ENCODE measurements around the gene SIRPD.
A peak's percentile ranks its signal among the peaks of the same experiment; 100 is the strongest.
"Not testable (repeated sequence)": the region's sequence is repeated elsewhere in the genome, so short reads cannot be mapped to it uniquely, and the experiment has no call there.

The SIRPD gene

DNA sequence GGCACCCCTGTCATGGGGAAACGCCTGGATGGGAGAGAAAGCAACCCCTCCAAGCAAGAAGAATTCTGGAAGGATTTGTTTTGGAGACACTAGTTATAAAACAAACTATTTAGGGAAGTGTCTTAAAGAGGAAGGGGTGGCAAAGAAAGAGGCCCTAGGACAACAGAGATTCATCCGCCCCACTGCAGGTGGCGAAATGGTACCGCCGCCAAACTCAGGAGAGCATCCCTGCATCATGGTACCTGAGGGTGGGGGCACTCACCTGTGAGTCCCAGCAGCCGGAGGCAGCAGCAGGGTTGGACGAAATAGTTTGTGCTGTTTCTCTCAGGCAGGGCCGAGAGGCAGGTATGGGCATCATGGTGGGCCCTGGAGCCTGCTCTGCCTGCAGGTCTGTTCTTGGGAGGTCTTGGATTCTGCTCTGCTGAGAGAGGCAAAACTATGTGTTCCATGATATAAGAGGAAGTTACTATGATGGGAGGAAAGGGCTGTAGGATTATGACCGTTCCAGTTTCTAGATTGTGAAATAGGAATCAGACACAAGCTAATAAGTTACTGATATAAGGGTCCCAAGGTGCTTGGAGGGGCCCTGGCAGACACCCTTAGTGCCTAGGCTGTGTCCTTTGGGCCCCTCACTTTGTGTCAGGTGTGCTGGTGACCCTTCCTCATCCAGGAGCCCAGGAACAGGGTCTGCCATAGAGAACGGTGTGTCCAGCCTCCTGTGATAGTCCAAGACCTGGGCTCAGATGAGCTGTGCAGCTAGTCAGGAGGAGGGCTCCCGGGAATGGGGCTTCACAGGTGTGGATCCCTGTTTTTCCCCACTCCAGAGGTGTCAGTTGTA, 20.4 kb downstream of the SIRPD start:
- DNase-seq: no peak
- ATAC-seq: no peak

DNA sequence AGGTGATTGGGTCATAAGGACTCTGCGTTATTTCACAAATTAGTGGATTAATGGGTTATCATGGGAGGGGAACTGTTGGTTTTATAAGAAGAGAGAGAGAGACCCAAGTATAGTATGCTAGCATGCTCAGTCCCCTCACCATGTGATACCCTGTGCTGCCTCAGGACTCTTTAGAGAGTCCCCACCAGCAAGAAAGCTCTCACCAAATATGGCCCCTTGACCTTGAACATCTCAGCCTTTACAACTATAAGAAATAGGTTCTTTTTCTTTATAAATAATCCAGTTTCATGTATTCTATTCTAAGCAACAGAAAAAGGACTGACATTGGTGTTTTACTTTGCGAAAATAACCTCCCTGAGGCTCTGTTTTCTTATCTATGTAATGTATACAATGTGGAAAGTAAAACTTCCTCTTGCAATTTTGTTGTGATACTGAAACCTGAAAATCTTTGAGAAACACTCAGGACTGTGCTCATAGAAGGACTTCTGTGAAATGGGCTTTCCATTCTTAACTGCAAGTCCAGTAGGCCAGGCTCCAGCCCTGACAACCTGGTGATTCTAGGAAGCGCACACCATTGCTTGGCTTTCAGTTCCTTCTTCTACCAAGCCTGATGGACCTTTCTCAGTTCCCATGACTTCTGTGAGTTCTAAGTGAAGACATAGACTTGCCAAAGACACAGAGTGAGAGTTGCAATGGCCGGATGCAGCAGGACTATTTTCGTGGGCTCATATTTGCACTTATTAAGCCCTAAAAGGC, 21.9 kb downstream of the SIRPD start:
- ATAC-seq: no peak
- DNase-seq: no peak

DNA sequence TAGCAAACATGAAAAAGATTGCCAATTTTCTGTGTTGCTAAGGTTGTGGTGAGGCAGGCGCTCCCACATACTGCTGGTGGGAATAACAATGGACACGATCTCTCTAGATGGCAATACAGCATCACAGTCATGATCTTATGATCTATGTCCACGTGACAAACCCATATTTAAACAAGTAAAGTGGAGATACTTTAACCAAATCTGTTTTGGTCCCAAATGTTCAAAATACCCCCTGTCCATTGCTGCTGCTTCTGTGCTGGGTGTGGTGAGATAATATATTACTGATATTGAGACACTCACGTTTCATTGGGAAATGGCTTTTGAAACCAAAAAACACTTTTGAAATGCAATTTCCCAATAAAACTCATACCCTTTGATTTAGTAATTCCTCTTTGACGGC, 23.0 kb downstream of the SIRPD start:
- ATAC-seq (no peak), DNase-seq (no peak)

DNA sequence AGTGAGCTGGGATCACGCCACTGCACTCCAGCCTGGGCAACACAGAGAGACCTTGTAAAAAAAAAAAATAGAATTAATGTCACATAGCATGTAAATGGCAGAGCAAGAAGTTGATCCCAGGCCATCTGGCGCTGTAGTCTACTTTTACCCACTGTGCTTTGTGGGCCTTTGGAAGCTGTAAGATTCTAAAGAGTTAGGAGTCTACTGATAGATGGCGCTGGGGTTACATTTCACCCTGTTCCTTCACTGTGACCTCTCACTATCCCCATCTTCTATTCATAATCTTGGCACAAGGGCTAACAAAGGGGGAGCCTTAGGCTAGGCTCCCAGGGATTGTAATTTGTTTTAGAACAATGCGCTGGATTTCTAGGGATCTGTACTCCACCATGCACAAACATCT, 24.4 kb downstream of the SIRPD start:
- ATAC-seq: no peak
- no peak for DNase-seq

DNA sequence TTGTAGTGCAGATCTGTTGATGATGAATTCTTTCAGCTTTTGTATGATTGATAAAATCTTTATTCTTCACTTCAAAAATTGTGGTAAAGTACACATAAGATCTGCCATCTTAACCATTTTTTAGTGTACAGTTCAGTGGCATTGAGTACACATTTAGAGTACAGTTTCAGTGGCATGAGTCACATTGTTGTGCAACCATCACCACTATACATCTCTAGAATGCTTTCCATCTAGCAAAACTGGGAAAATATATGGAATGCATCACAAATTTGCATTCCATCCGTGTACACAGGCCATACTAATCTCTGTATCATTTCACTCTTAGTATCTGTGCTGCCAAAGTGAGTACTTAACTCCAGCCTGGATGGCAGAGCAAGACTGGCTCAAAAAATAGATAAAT, 28.7 kb downstream of the SIRPD start:
- DNase-seq (no peak), ATAC-seq (no peak)

DNA sequence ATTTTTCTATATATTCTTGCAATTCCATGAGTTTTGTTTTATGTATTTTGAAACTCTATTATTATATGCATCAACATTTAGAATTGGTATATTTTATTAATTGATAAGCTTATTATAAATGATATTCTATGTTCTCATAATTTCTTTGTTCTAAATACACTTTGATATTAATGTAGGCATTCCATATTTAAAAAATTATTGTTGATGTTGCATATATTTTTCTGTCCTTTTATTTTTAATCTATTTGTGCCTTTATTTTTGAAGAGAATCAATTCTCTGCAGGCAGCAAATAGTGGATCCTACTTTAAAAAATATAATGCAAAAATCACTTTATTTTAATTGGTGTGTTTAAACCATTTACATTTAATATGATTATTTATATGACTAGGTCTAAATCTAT, 29.6 kb downstream of the SIRPD start:
- no peak for DNase-seq
- no peak for ATAC-seq

DNA sequence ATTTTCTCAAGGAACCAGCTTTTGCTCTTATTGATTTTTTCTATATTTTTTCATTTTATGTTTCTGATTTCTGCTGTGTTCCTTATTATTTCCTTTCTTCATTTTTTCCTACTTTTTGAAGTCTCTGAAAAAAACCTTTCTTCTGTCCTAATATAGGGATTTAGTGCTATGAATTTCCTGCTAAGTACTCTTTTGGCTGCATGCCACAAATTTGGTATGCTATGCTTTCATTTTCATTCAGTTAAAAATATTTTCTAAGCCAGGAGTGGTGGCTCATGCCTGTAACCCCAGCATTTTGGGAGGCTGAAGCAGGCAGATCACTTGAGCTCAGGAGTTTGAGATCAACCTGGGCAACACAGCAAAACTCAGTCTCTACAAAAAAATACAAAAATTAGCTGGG, 30.6 kb downstream of the SIRPD start:
- ATAC-seq: no peak
- no peak for DNase-seq

DNA sequence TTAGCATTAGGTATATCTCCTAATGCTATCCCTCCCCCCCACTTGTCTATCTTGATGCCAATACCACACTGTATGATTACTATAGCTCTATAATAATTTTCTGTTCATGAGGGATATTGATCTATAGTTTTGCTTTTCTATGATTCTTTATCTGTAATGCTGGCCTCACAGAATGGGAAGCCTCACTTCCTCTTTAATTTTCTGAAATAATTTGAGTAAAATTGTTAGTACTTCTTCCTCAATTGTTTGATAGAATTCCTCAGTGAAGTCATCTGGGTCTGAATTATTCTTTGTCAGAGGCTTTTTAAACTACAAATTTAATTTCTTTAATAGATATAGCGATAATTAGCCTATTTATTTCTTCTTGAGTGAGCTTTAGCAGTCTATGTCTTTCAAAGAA, 31.2 kb downstream of the SIRPD start:
- ATAC-seq: no peak
- DNase-seq: no peak

DNA sequence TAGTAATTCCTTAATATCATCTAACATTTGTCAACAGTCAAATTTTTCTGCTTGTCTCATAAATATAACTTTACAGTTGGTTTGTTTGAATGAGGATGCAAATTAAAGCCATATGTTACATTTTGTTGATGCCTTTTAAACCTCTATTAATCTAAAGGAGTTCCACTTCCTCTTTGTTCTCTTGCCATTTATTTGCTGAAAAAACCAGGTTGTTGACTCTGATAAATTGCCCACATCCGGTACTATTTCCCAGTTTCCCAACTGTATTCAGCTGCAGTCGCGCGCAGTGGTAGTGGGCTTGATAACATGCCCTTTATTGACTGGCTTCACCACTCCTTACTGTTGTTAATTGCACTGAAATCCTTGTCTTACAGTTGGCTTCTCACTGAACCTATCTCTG, 33.5 kb downstream of the SIRPD start:
- no peak for ATAC-seq
- no peak for DNase-seq

DNA sequence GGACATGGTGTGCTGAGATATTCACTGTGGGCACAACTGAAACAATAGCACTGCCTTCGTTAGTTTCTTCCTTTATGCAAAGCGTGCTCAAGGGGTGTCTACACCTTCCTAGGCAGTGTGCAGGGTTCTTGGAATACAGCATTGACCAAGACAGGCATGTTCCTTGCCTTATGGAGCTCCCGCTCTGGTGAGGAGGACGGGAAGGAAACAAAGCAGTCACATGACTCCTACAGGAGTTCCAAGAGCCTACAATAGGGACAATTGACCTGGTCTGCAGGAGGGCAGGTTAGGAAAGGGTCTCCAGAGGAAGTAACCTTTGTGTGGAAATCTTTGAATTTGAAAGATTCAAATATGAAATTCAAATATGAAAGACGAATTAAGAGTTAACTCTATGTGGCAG, 40.5 kb downstream of the SIRPD start:
- no peak for DNase-seq
- ATAC-seq: no peak

DNA sequence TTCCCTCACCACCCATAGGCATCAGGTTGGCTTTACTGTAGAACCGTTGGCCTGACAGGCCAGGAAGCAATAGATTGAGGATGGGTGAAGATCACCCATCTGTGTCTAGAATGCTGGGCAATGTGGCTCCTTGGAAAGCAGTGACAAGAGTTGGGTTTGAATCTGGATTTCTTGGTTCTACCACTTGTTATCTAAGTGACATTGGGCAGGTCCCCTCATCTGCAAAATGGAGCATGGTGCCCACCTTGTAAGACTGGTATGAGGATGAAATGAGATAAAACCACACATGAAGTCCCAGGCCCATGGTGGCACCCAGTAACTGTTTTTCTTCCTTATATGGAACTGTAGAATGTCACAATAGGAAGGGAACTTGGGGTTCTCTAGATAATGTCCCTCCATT, 43.7 kb downstream of the SIRPD start:
- ATAC-seq (no peak), DNase-seq (no peak)

DNA sequence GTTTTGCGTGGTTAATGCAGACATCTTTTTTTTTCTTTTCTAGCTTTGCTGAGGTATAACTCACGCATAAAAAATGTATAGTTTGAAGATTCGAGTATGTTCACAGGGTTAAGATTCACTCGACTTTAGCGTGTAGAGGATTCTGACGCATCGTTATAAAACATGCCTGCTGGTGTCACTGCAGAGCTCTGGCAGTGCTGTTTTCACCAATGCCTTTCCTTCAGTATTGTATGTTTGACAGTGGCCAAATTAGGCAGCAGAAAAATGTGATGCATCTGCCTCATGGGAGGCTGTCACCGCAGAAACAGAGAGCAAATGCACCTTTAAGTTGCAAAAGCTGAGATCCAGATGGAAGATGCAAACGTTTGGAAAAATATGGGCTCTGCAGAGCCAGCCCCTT, 48.3 kb downstream of the SIRPD start:
- ATAC-seq (peak; percentile 52), DNase-seq (no peak)

DNA sequence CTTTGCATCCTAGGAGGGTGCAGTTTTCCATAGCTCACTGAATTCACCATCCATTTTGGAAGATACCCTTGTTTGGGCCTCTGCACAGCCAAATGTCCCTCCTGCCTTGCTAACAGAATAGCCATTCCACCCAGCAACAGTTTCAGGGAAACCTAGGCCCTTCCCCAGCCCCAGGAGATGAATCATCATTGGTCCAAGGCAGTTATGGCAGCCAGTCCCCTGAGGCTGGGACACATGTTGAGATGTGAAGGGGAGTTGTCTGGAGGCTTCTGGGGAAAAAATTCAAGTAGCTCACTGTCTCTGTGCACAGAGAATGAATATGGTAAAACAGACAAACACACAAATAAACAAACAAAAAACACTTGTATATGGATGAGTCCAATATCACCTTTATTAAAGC, 48.9 kb downstream of the SIRPD start:
- no peak for DNase-seq
- no peak for ATAC-seq

DNA sequence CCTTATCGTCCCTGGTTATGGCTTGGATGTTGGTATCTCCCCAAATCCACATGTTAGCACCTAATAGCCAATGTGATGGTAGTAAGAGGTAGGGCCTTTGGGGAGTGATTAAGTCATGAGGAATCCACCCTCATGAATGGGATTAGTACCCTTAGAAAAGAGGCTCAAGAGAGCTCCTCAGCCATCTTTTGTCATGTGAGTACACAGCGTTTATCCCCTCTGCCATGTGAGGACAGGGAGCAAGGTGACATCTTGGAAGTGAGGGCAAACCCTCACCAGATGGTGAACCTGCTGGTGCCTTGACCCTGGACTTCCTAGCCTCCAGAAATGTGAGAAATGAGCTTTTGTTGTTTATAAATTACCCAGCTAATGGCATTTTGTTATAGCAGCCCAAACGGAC, 50.2 kb downstream of the SIRPD start:
- ATAC-seq (no peak), DNase-seq (no peak)

DNA sequence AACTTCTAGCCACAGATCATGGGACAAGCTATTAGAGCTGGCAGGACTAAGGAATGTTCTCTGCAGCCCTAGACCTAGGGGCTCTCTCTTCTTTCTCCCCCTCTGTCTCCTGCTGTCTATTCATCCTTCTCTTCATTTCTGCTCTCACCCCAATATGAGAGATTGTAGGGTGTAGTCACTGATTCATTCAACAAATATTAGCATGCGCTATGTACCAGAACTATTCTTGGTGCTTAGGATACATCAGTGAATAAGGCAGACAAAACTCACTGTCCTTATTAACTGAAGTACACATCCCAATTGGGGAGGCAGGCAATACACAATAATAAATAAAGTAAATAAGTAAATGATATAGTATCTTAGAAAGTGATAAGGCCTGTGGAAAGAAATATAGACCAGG, 51.6 kb downstream of the SIRPD start:
- no peak for DNase-seq
- ATAC-seq: no peak

DNA sequence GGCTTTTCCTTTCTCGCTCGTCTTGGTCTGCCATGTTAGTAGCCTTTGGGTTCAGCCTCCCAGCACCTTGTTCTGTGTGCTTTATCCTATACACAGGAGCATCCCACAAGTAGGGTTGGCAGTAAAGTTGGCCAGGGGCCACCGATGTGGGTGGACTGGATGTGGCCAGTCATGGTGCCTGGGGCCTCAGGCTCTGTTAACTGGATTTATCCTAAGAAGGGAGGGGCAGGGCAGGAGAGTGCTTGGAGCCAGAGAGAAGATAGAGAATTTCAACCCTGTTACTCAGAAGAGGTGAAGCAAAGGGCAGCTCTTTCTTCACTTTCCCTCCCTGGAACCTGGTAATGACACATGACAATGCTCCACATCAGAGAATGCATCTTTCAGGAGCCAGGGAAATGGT, 52.1 kb downstream of the SIRPD start:
- ATAC-seq (no peak), DNase-seq (no peak)

DNA sequence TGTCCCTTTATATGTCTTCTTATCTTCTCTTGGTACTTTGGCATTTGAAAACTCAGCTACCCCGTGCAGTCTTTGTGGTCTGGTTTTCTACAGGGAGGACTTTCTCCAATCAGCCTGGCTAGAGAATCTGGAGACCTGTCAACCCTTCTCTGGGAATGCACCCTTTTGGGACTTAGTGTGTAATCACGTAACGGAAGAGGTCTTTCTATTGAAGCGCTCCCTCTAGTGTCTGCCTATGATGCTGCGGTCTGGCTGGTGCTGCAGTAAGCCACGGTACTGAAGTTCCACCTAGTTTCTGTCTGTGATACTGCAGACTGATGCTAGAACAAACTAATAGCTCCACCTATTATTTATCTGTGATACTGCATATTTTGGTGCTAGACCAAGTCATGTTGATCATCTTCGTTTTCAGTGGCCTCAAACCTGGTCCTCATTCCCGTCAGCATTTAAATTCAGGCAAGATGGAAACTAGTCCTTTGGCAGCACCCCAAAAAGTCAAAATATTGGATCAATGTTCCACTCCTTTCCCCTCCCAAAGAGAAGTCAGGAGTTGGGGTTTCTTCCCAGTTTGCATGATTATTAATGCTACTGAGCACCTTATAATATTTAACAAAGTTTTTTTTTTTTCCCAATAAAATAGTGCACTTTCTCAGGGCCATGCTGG, 53.8 kb downstream of the SIRPD start:
- ATAC-seq: peak; percentile 98
- DNase-seq: peak; percentile 73

DNA sequence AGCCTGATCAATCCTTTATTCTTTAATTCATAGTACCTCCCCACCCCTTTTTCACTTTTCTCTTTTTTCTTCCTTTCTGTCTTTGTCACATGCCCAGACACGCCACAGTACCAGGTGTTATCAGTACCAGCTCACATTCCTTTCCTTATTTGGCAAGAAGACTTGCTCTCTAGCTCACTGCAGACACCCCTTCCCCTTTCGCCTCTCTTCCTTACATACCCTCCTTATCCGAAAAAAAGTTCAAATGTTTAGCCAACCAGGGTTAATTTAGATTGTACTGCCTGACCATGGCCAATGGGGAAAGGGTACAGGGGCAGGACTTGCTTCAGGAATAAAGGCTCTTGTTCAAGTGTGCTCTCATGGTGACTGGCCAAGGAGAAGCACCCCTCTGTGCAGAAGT, 57.0 kb downstream of the SIRPD start:
- no peak for ATAC-seq
- no peak for DNase-seq

DNA sequence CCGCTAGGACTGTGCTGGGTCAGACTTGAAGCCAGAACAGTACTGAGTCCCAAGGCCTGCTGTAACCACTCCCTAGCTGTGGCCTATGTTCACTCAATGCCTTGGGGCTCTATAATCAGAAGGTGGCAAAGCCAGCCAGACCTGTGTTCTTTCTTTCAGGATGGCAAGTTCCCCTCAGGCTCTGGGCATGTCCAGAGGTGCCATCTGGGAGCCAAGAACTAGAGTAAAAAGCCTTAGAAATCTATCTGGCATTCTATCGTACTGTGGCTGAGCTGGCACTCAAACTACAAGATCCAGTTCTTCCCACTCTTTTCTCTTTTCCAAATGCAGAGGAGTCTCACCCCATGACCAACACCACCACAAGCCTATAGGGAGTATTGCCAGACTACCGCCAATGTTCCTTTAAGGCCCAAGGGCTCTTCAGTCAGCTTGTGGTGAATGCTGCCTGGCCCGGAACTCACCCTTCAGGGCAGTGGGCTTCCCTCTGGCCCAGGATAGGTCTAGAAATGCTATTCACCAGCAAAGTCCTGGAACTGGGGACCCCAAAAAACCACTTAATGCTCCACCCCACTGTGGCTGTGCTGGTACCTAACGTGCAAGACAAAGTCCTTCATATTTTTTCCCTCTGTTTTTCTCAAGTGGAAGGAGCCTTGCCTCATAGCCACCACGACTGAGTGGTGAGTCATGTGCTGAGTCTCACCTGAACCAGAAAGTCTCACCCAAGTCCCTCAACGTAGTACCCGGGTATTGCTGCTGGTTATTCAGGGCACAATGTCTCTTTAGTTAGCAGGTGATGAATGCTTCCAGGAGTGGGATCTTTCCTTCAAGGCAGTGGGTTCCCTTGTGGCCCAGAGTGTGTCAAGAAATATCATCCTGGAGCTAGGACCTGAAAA, 57.7 kb downstream of the SIRPD start:
- ATAC-seq: no peak
- no peak for DNase-seq

DNA sequence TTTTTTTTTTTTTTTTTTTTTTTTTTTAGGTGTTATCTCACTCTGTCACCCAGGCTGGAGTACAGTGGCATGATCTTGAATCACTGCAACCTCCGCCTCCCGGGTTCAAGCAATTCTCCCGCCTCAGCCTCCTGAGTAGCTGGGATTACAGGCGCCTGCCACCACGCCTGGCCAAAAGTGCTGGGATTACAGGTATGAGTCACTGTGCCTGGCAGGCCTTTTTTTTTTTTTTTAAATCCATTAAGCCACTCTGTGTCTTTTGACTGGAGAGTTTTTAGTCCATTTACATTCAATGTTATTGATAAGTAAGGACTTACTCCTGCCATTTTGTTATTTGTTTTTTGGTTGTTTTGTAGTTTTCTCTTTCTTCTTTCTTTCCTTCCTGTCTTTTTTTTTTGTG, 60.1 kb downstream of the SIRPD start:
- not testable (repeated sequence) for ATAC-seq

DNA sequence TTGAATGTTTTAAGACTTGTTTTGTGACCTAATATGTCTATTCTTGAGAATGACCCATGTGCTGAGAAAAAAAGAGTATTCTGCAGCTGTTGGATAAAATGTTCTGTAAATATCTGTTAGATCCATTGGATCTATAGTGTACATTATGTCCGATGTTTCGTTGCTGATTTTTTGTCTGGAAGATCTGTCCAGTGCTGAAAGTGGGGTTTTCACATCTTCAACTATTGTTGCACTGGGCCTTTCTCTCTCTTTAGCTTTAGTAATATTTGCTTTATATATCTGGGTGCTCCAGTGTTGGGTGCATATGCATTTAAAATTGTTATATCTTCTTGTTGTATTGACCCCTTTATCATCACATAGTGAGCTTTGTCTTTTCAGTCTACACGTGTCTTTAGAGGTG, 60.6 kb downstream of the SIRPD start:
- no peak for ATAC-seq

More for the DNA sequence above, 60.1 kb downstream of the SIRPD start:
- DNase-seq: not testable (repeated sequence)

DNA sequence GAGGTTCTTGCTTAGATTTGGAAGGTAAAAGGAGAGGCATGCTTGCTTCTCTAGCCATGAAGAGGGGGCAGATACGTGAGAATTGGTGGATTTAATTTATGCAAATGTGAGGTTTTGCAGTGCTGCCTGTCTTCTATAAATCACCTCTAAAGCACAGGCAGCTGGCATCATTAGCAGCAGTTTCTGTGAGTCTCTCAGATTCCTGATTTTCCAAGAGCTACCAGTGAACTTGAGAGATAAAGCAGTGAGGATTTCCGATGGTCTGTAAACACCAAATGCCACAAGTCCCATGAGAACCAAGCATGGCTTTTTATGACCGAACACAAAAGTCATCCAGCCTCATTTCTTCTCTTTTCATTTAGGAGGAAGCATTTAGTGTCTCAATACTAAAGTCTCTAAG, 63.1 kb downstream of the SIRPD start:
- no peak for DNase-seq
- ATAC-seq: no peak

More for the DNA sequence above, 60.6 kb downstream of the SIRPD start:
- DNase-seq: no peak
